ENCODE results near the gene KCNK10.

Gene KCNK10

GRCh38 chr14:88181072-88181471 is 142.0 kb downstream of the KCNK10 start:
- no peaks in the 10 kb centered on the region for H3K9me3 Mint-ChIP-seq
- no peak for ATAC-seq
- no peak overlapping the region for H3K4me3 Mint-ChIP-seq
- DNase-seq: no peak
- H3K27me3 Mint-ChIP-seq: peaks cover 1% of the 10 kb centered on the region
- H3K27ac Mint-ChIP-seq: no peak overlapping the region
- H3K4me1 Mint-ChIP-seq: peaks cover 2% of the 10 kb centered on the region
- no peaks in the 10 kb centered on the region for H3K36me3 Mint-ChIP-seq (ENCODE audit: low read depth)

GRCh38 chr14:88179716-88180115 is 143.4 kb downstream of the KCNK10 start:
- DNase-seq: no peak
- Mint-ChIP-seq H3K36me3 (ENCODE audit: low read depth) (no peaks in the 10 kb centered on the region), H3K27me3 (peaks cover 1% of the 10 kb centered on the region), H3K9me3 (no peaks in the 10 kb centered on the region), H3K4me1 (peaks cover 2% of the 10 kb centered on the region), H3K27ac (no peak overlapping the region), H3K4me3 (no peak overlapping the region)
- ATAC-seq: no peak

DNA sequence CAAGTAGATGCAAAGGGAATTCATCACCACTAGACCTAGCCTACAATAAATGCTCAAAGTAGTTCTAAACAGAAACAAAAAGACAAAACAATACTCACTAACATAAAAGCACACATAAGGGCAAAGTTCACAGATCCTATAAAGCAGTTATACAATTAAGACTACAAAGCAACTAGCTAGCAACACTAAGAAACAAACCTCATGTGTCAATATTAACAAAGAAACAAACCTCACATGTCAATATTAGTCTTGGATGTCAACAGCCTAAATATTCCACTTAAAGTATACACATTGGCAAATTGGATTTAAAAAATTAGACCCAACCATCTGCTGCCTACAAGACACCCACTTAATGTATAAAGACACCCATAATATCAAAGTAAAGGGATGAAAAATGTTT is 152.7 kb downstream of the KCNK10 start:
- H3K27me3 Mint-ChIP-seq: peaks cover 6% of the 10 kb centered on the region
- H3K36me3 Mint-ChIP-seq (ENCODE audit: low read depth): no peaks in the 10 kb centered on the region
- no peak overlapping the region for H3K4me3 Mint-ChIP-seq
- no peak for ATAC-seq
- no peak for DNase-seq
- H3K27ac Mint-ChIP-seq: no peak overlapping the region
- H3K9me3 Mint-ChIP-seq: no peaks in the 10 kb centered on the region
- H3K4me1 Mint-ChIP-seq: peaks cover 10% of the 10 kb centered on the region

- DNase-seq (peak; percentile 58), ATAC-seq (peak; percentile 84)
- Mint-ChIP-seq H3K27me3 (peaks cover 6% of the 10 kb centered on the region), H3K9me3 (no peaks in the 10 kb centered on the region), H3K27ac (no peak overlapping the region), H3K4me3 (no peak overlapping the region), H3K36me3 (ENCODE audit: low read depth) (no peaks in the 10 kb centered on the region), H3K4me1 (peaks cover 23% of the 10 kb centered on the region)
Measured at GRCh38 chr14:88168498-88169165, 154.4 kb downstream of the KCNK10 start.

- no peaks in the 10 kb centered on the region for H3K36me3 Mint-ChIP-seq (ENCODE audit: low read depth)
Measured at GRCh38 chr14:88168025-88168424, 155.0 kb downstream of the KCNK10 start.

GRCh38 chr14:88166616-88167015 is 156.5 kb downstream of the KCNK10 start:
- Mint-ChIP-seq H3K36me3 (ENCODE audit: low read depth) (no peaks in the 10 kb centered on the region), H3K27me3 (peaks cover 4% of the 10 kb centered on the region), H3K27ac (no peak overlapping the region)

More at GRCh38 chr14:88168025-88168424, 155.0 kb downstream of the KCNK10 start:
- Mint-ChIP-seq H3K27ac (no peak overlapping the region), H3K9me3 (no peaks in the 10 kb centered on the region), H3K4me3 (no peak overlapping the region), H3K27me3 (peaks cover 6% of the 10 kb centered on the region), H3K4me1 (peaks cover 25% of the 10 kb centered on the region)
- DNase-seq (no peak), ATAC-seq (no peak)

DNA sequence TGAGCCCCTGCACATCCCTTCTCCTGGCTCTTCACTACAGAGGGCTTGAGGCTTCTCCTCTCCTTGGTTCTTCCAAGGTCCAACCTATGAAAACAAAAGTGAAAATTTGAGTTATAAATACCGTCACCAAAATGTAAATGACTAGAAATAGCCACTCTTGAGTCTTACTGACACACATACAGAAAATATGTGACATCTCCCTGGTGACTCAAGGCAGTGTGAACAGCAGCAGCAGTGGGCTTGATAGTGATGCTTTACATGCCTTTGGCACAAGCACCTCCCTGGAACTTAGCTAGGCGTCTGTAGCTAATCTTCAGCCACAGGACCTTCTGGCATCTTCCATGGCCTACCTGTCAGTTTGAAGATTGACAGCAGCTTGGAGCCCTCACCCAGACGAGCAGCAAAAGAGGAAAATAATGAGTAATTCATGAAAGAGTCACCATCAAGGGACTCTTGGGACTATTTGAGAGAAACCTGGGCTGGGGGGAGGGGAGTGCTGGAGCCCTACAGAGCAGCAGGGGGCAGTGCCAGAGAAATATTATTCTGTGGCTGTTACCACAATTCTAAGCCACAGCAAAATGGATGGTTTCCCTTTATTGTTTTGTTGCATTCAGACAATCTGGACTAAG is 158.0 kb downstream of the KCNK10 start:
- H3K27me3 Mint-ChIP-seq: peaks cover 3% of the 10 kb centered on the region
- no peak for DNase-seq
- H3K9me3 Mint-ChIP-seq: no peaks in the 10 kb centered on the region
- no peaks in the 10 kb centered on the region for H3K36me3 Mint-ChIP-seq (ENCODE audit: low read depth)
- peaks cover 25% of the 10 kb centered on the region for H3K4me1 Mint-ChIP-seq
- peak; percentile 42 for ATAC-seq
- H3K27ac Mint-ChIP-seq: peak overlapping the region; percentile 1
- no peak overlapping the region for H3K4me3 Mint-ChIP-seq

More at GRCh38 chr14:88166616-88167015, 156.5 kb downstream of the KCNK10 start:
- ATAC-seq (no peak), DNase-seq (no peak)
- Mint-ChIP-seq H3K9me3 (no peaks in the 10 kb centered on the region), H3K4me1 (peaks cover 25% of the 10 kb centered on the region), H3K4me3 (no peak overlapping the region)

GRCh38 chr14:88163731-88164255 is 159.3 kb downstream of the KCNK10 start:
- H3K9me3 Mint-ChIP-seq: no peaks in the 10 kb centered on the region
- H3K27ac Mint-ChIP-seq: peak overlapping the region; percentile 16
- DNase-seq (no peak), ATAC-seq (peak; percentile 18)
- no peak overlapping the region for H3K4me3 Mint-ChIP-seq
- peaks cover 5% of the 10 kb centered on the region for H3K27me3 Mint-ChIP-seq
- no peaks in the 10 kb centered on the region for H3K36me3 Mint-ChIP-seq (ENCODE audit: low read depth)
- H3K4me1 Mint-ChIP-seq: peaks cover 25% of the 10 kb centered on the region

DNA sequence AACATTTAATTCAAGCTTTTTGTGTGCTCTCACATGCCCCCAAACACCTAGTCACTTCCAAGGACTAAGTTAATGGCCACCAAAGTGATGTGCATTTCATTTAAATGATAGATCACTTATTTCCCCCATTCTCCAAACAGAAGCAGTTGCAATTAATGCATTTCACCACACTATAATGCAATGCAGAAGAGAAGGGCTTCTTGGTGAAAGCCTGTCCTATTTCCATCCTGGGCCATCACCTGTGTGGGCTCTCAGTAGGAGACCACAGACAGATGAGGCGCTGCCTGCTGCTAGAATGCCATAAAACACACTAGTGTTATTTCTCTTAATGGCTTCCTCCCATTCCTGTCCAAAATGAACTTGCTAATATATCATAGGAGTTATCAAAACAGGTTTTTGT is 166.9 kb downstream of the KCNK10 start:
- DNase-seq (no peak), ATAC-seq (no peak)
- Mint-ChIP-seq H3K27me3 (peaks cover 5% of the 10 kb centered on the region), H3K4me1 (no peaks in the 10 kb centered on the region), H3K36me3 (ENCODE audit: low read depth) (no peaks in the 10 kb centered on the region), H3K9me3 (no peaks in the 10 kb centered on the region), H3K27ac (no peak overlapping the region), H3K4me3 (no peak overlapping the region)

DNA sequence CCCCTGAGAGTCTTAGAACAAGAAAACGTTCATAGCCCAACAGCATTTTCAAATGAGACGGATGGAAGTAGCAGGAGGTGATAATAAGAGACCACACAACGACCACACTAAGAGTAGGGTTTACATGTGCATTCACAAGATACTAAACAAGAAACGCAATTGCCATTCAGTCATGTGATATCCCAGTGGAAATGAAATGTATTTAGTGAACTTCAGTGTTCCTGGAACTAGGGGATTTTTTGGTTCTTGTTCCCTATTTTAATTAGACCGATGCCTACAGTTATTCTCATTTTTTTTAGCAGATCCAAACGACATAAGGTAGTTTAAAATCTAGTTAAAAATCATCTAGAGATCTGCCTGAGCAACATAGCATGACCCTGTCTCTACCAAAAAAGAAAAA is 168.1 kb downstream of the KCNK10 start:
- no peak for ATAC-seq
- no peaks in the 10 kb centered on the region for H3K4me1 Mint-ChIP-seq
- peaks cover 2% of the 10 kb centered on the region for H3K27me3 Mint-ChIP-seq
- no peaks in the 10 kb centered on the region for H3K9me3 Mint-ChIP-seq
- no peak overlapping the region for H3K27ac Mint-ChIP-seq
- H3K36me3 Mint-ChIP-seq (ENCODE audit: low read depth): no peaks in the 10 kb centered on the region
- no peak overlapping the region for H3K4me3 Mint-ChIP-seq
- no peak for DNase-seq

- no peak overlapping the region for H3K4me3 Mint-ChIP-seq
- DNase-seq: no peak
- H3K27me3 Mint-ChIP-seq: peaks cover 2% of the 10 kb centered on the region
- no peaks in the 10 kb centered on the region for H3K9me3 Mint-ChIP-seq
- H3K4me1 Mint-ChIP-seq: no peaks in the 10 kb centered on the region
- H3K36me3 Mint-ChIP-seq (ENCODE audit: low read depth): no peaks in the 10 kb centered on the region
- ATAC-seq: no peak
- no peak overlapping the region for H3K27ac Mint-ChIP-seq
Measured at GRCh38 chr14:88154321-88154720, 168.7 kb downstream of the KCNK10 start.

DNA sequence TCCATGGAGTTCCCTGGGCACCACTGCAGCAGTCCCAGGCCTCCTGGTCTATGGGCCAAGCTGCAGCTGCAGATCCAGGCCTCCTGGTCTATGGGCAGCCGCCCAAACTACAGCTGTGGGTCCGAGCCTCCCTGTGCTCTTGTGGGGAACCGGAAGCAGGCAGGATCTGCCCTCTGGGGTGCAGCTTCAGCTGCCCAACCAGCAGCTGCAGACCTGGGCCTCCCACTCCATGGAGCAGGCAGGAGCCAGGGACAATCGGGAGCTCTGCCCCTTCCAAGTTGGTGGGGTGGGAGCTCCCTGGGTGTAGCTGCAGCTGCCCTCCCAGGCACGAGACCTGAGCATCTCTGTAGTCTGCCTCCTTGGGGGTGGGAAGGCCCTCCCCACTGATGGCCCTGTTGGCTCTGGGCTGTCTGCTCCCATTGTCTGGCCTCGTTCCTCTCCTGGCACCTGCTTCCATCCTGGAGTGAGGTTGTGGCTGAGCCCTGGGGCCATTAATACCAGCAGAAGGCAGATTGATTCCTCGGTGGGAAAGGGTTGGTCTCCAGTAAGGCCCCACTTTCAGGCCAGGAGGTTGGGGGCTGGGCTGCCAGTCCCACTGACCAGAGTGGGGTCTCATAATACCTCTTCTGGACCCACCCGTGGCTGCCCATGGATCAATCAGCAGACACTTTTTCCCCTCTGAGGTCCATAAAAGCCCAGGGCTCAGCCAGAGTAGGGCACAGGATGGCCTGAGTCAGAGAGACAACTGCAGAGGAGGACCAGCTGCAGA is 176.0 kb downstream of the KCNK10 start:
- Mint-ChIP-seq H3K27ac (no peak overlapping the region), H3K9me3 (no peaks in the 10 kb centered on the region), H3K4me1 (no peaks in the 10 kb centered on the region), H3K36me3 (ENCODE audit: low read depth) (no peaks in the 10 kb centered on the region), H3K27me3 (no peaks in the 10 kb centered on the region), H3K4me3 (no peak overlapping the region)
- ATAC-seq (no peak), DNase-seq (no peak)

- no peak for DNase-seq
- H3K4me1 Mint-ChIP-seq: no peaks in the 10 kb centered on the region
- no peaks in the 10 kb centered on the region for H3K9me3 Mint-ChIP-seq
- no peaks in the 10 kb centered on the region for H3K27me3 Mint-ChIP-seq
- H3K36me3 Mint-ChIP-seq (ENCODE audit: low read depth): no peaks in the 10 kb centered on the region
- H3K27ac Mint-ChIP-seq: no peak overlapping the region
- H3K4me3 Mint-ChIP-seq: no peak overlapping the region
- no peak for ATAC-seq
Measured at GRCh38 chr14:88143810-88144209, 179.3 kb downstream of the KCNK10 start.

DNA sequence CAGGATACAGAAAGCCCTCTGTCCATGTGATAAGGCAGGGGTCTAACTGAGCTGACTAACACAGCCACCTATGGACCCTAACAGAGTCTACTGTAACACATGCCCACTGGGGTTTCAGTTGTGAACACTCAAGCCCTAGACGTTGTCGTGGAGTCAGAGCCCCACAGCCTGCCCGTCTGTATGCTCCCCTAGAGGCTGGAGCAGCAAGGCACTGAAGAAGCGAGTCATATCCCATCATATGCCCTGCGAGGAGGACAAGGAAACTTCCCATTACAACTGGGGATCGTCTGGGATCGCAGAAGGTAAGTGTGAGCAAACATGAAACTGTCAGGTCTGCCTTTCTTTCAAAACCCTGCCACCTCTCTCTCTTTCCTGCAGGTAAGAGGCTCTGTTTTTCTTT is 180.1 kb downstream of the KCNK10 start:
- H3K27ac Mint-ChIP-seq: no peak overlapping the region
- no peaks in the 10 kb centered on the region for H3K36me3 Mint-ChIP-seq (ENCODE audit: low read depth)
- no peak overlapping the region for H3K4me3 Mint-ChIP-seq
- no peaks in the 10 kb centered on the region for H3K27me3 Mint-ChIP-seq
- ATAC-seq (no peak), DNase-seq (no peak)
- H3K9me3 Mint-ChIP-seq: no peaks in the 10 kb centered on the region
- no peaks in the 10 kb centered on the region for H3K4me1 Mint-ChIP-seq

- ATAC-seq (no peak), DNase-seq (no peak)
- Mint-ChIP-seq H3K4me1 (no peaks in the 10 kb centered on the region), H3K27me3 (no peaks in the 10 kb centered on the region), H3K36me3 (ENCODE audit: low read depth) (no peaks in the 10 kb centered on the region), H3K27ac (no peak overlapping the region), H3K4me3 (no peak overlapping the region), H3K9me3 (no peaks in the 10 kb centered on the region)
Measured at GRCh38 chr14:88140874-88141273, 182.2 kb downstream of the KCNK10 start.
